GM12878 (cell line): ENCODE measurements around the gene SLAMF8. TPM values are rescaled to one million over a fixed set of nuclear protein-coding genes. Genes with fewer than 3 reads are reported as not detected.

Source experiments
- ATAC-seq: fragments of 200-7000 bp; cut with Tn5 transposase; 3 replicates; pipeline ENCODE4 v1.9.1; 2020; ENCODE audit warnings: mild to moderate bottlenecking, moderate library complexity
- BruUV-seq: library from RNA; stranded (reverse); fragments of 400-500 nt; replicated peaks from 2 replicates; lab custom pipeline; 2021; lab: Mats Ljungman, UMichigan
- CTCF ChIA-PET: fragments of 300-600 bp; sonication (Branson Sonifier 250); formaldehyde crosslinking; extraction: SDS; loops from one replicate; lab custom pipeline; 2021; ENCODE audit warnings: inconsistent platforms; lab: Yijun Ruan, JAX
- POLR2A ChIA-PET: fragments of 350-600 bp; formaldehyde crosslinking; extraction: SDS; loops from one replicate; lab custom pipeline; 2021; ENCODE audit warnings: inconsistent platforms; lab: Charles Lee
- RAD21 ChIA-PET: fragments of 300-600 bp; sonication (Branson Sonifier 250); formaldehyde crosslinking; loops from one replicate; lab custom pipeline; 2023; ENCODE audit warnings: antibody characterized with exemption; ENCODE audit not compliant: unreplicated experiment; lab: Charles Lee
- SMC1A ChIA-PET: fragments of 300-600 bp; sonication (Branson Sonifier 250); formaldehyde crosslinking; loops from one replicate; lab custom pipeline; 2023; ENCODE audit not compliant: unreplicated experiment, uncharacterized antibody; lab: Charles Lee
- DNase-seq: peaks from one replicate; pipeline ENCODE4 v3.0.0-alpha.2; 2011; ENCODE audit warnings: low read depth, low spot score
- FAIRE-seq: peaks from 3 replicates; lab custom pipeline; 2011; peaks lifted over from hg19 to GRCh38; lab: Jason Lieb, UNC
- H2AFZ ChIP-seq: 2 replicates; pipeline ENCODE4 v1.6.0; 2011; ENCODE audit warnings: low read depth, low read length, control low read depth; ENCODE audit not compliant: control insufficient read depth
- H3K27ac ChIP-seq: 2 replicates; pipeline ENCODE4 v1.5.1; 2011; ENCODE audit warnings: control low read depth; ENCODE audit not compliant: control insufficient read depth, insufficient read depth
- H3K27me3 ChIP-seq, 2 experiments: replicated peaks in 1 of 2; 2 replicates each; pipeline versions ENCODE4 v1.6.0 to v1.6.1; 2011; ENCODE audit warnings: low read length in 1 of 2; ENCODE audit not compliant: control insufficient read depth in 2 of 2, insufficient read depth in 2 of 2
- H3K36me3 ChIP-seq, 2 experiments: 2 replicates each; pipeline ENCODE4 v1.5.1; 2011; ENCODE audit warnings: low read length in 1 of 2; ENCODE audit not compliant: control insufficient read depth in 2 of 2, insufficient read depth in 2 of 2
- H3K4me1 ChIP-seq: 2 replicates; pipeline ENCODE4 v1.6.1; 2011; ENCODE audit warnings: mild to moderate bottlenecking, low read length, moderate library complexity, mixed read lengths; ENCODE audit not compliant: control insufficient read depth, insufficient read depth
- H3K4me2 ChIP-seq: 2 replicates; pipeline ENCODE4 v1.6.0; 2011; ENCODE audit warnings: control low read depth; ENCODE audit not compliant: control insufficient read depth, insufficient read depth
- H3K4me3 ChIP-seq: fragments of 200-600 bp; sonication (generic); 2 replicates; pipeline ENCODE4 v1.5.1; 2016
- H3K79me2 ChIP-seq: 2 replicates; pipeline ENCODE4 v1.6.0; 2011; ENCODE audit warnings: low read length; ENCODE audit not compliant: control insufficient read depth, insufficient read depth
- H3K9ac ChIP-seq: 2 replicates; pipeline ENCODE4 v1.8.0; 2011; ENCODE audit warnings: low read length, control low read depth, mixed read lengths; ENCODE audit not compliant: control insufficient read depth, insufficient read depth
- H3K9me3 ChIP-seq: replicated peaks from 3 replicates; pipeline ENCODE4 v1.5.1; 2011; ENCODE audit warnings: mild to moderate bottlenecking, low read length; ENCODE audit not compliant: control insufficient read depth, insufficient read depth
- H4K20me1 ChIP-seq: 2 replicates; pipeline ENCODE4 v1.6.0; 2011; ENCODE audit not compliant: control insufficient read depth, insufficient read depth
- CHD2 ChIP-seq: IDR thresholded peaks from 2 replicates; pipeline ENCODE4 v1.6.1; 2011; ENCODE audit warnings: low read depth, low read length, improper control_type of control experiment, borderline replicate concordance
- EED ChIP-seq: sonication (generic); IDR thresholded peaks from 2 replicates; pipeline ENCODE4 v1.6.1; 2016; ENCODE audit warnings: antibody characterized with exemption, low read depth
- FOXM1 ChIP-seq: IDR thresholded peaks from 2 replicates; pipeline ENCODE4 v1.6.1; 2012; ENCODE audit warnings: low read depth, mild to moderate bottlenecking, inconsistent platforms, low read length, moderate library complexity
- GATAD2B ChIP-seq: fragments of 450-650 bp; conservative IDR thresholded peaks from 2 replicates; pipeline ENCODE4 v1.6.1; 2017; ENCODE audit warnings: low read depth, mild to moderate bottlenecking, moderate library complexity
- MTA2 ChIP-seq: fragments of 450-650 bp; IDR thresholded peaks from 2 replicates; pipeline ENCODE4 v1.6.1; 2016; ENCODE audit warnings: low read depth, mild to moderate bottlenecking, moderate library complexity
- NFYA ChIP-seq: IDR thresholded peaks from 2 replicates; pipeline ENCODE4 v1.6.1; 2011; ENCODE audit warnings: low read depth, mild to moderate bottlenecking, low read length, improper control_type of control experiment, borderline replicate concordance
- SMAD5 ChIP-seq: IDR thresholded peaks from 2 replicates; pipeline ENCODE4 v1.6.1; 2016; ENCODE audit warnings: antibody characterized with exemption, low read depth
- SREBF2 ChIP-seq: IDR thresholded peaks from 2 replicates; pipeline ENCODE4 v1.6.1; 2012; ENCODE audit warnings: mild to moderate bottlenecking, low read length
- STAT1 ChIP-seq: fragments of 450-650 bp; conservative IDR thresholded peaks from 2 replicates; pipeline ENCODE4 v1.6.1; 2014; ENCODE audit warnings: antibody characterized with exemption, mild to moderate bottlenecking
- STAT3 ChIP-seq: IDR thresholded peaks from 2 replicates; pipeline ENCODE4 v1.6.1; 2011; ENCODE audit warnings: low read depth, low read length, improper control_type of control experiment
- ZSCAN29 ChIP-seq: fragments of 450-650 bp; IDR thresholded peaks from 2 replicates; pipeline ENCODE4 v1.6.1; 2017; ENCODE audit warnings: mild to moderate bottlenecking, moderate library complexity
- WGBS: methylation state at CpG from one replicate; pipeline ENCODE4 v1.1.6; 2016; ENCODE audit warnings: low lambda C conversion rate; ENCODE audit not compliant: insufficient replicate concordance, insufficient coverage; ENCODE audit errors: missing lambda C conversion rate; 5-methylcytosine and 5-hydroxymethylcytosine counted together
- in situ Hi-C: fragments of 300-500 bp; cut with MboI; formaldehyde crosslinking; loops from 9 replicates; pipeline ENCODE4 v1.14.3; 2018; ENCODE audit warnings: mixed read lengths
- intact Hi-C: fragments of 100-400 bp; cut with micrococcal nuclease; formaldehyde crosslinking; loops from one replicate; pipeline ENCODE4 v1.14.2; 2022; ENCODE audit not compliant: unreplicated experiment
- polyA plus RNA-seq, 11 experiments: library from polyadenylated mRNA; depleted of rRNA in 4 of 11; unstranded in 6 of 11; stranded (reverse) in 5 of 11; fragments of >200 nt; fragmentation: Nextera tagmentation in 4 of 11; fragmentation: Illumina TruSeq in 1 of 11; extraction: Ambion mirVana in 4 of 11; extraction: Trizol in 1 of 11; gene quantifications; 1 replicate in 1 of 11; 2 replicates in 10 of 11; pipeline versions ENCODE4 v1.2.1 to v1.2.3, GENCODE V29; 2011 to 2016; ENCODE audit warnings: inconsistent platforms in 2 of 11, missing spikeins in 2 of 11, low read depth in 1 of 11
- total RNA-seq, 4 experiments: library from RNA; depleted of rRNA in 3 of 4; stranded (reverse); fragments of >200 nt in 3 of 4; fragmentation: Illumina TruSeq in 1 of 4; extraction: Trizol in 1 of 4; gene quantifications; 2 replicates each; pipeline versions ENCODE4 v1.2.1 to v1.2.3, GENCODE V29; 2013 to 2021
- TF ChIP-seq, protein P1 (sequence below): IDR thresholded peaks from 2 replicates; pipeline ENCODE4 v1.6.1; 2012; ENCODE audit warnings: low read depth, low read length, improper control_type of control experiment
- TF ChIP-seq, protein P2 (sequence below): fragments of 450-650 bp; IDR thresholded peaks from 2 replicates; pipeline ENCODE4 v1.6.1; 2014; ENCODE audit warnings: mild to moderate bottlenecking

SLAMF8 gene
- total and polyA plus RNA-seq, 10 of the 15 experiments (the other 5 are each of a cell fraction or from before 2014, with no cell fraction given) = 0.04 to 0.69 (median 0.10) TPM; not detected in 3

- Histone ChIP-seq H3K27me3 (0 out of 4 replicates have a peak, but pooled peaks cover 0 to 4% of the 10 kb centered on the region in 2 experiments), H3K4me3 (no peak overlapping the region), H3K9ac (no peak overlapping the region), H3K36me3 (no peaks in the 10 kb centered on the region), H3K4me2 (peak overlapping the region; percentile 21), H3K79me2 (no peaks in the 10 kb centered on the region), H2AFZ (no peak overlapping the region), H3K9me3 (peaks cover 2% of the 10 kb centered on the region; the same call in 1 of the 3 replicates), H3K4me1 (peaks cover 35% of the 10 kb centered on the region), H3K27ac (no peak overlapping the region), H4K20me1 (no peaks in the 10 kb centered on the region)
- TF ChIP-seq ZSCAN29 (no peak), FOXM1 (no peak), STAT3 (no peak), MTA2 (no peak), GATAD2B (no peak), CHD2 (no peak), SMAD5 (no peak), NFYA (no peak), EED (no peak), STAT1 (no peak), SREBF2 (no peak)
- TF ChIP-seq, protein P1, sequence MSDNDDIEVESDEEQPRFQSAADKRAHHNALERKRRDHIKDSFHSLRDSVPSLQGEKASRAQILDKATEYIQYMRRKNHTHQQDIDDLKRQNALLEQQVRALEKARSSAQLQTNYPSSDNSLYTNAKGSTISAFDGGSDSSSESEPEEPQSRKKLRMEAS = no peak
- TF ChIP-seq, protein P2, sequence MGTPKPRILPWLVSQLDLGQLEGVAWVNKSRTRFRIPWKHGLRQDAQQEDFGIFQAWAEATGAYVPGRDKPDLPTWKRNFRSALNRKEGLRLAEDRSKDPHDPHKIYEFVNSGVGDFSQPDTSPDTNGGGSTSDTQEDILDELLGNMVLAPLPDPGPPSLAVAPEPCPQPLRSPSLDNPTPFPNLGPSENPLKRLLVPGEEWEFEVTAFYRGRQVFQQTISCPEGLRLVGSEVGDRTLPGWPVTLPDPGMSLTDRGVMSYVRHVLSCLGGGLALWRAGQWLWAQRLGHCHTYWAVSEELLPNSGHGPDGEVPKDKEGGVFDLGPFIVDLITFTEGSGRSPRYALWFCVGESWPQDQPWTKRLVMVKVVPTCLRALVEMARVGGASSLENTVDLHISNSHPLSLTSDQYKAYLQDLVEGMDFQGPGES = no peak
- WGBS = 76% methylated on average over 3 of the region's 3 CpGs
- FAIRE-seq (no peak), DNase-seq (no peak), ATAC-seq (no peak)
- in situ Hi-C loops (no loop called here), intact Hi-C loops (loop anchor here (2.0 to 5.0 kb wide), 2 partner anchors 29 to 46 kb away; partner anchors contain the start of gene DUSP23)
- no TSS peak for BruUV-seq
- SMC1A ChIA-PET = interaction anchor here (0.9 to 3.4 kb wide), 5 partner anchors 9 to 76 kb away, joined by 3 to 21 read pairs (median 4); no protein-coding TSS in a partner anchor
- RAD21 ChIA-PET = interaction anchor here (0.7 to 1.0 kb wide), 4 partner anchors 28 to 699 kb away, joined by 3 to 5 read pairs (median 4); no protein-coding TSS in a partner anchor
- CTCF ChIA-PET = interaction anchor here (0.6 to 16.1 kb wide), 4 partner anchors 27 to 64 kb away, joined by 3 to 178 read pairs (median 5); partner anchors contain the start of gene FCRL6
- POLR2A ChIA-PET = no interaction called here
These were observed 1.5 kb downstream of the SLAMF8 start for GRCh38 chr1:159828176-159828575.
